HepG2 (cell line): ENCODE data around the gene HOXA5.

Experiments used
- REST ChIP-seq, 2 experiments: IDR thresholded peaks; 2 replicates each; pipeline ENCODE4 v1.6.1; 2011 to 2012; ENCODE audit warnings: low read length in 2 of 2, borderline replicate concordance in 1 of 2, low read depth in 1 of 2, mild to moderate bottlenecking in 1 of 2, moderate library complexity in 1 of 2
- SRSF9 ChIP-seq: fragments of 200-400 bp; formaldehyde crosslinking; IDR thresholded peaks from 2 replicates; pipeline ENCODE4 v1.6.1; 2018; ENCODE audit warnings: borderline replicate concordance, mild to moderate bottlenecking, low read depth, low read length; ENCODE audit not compliant: insufficient read depth, poor library complexity, severe bottlenecking

- TF ChIP-seq SRSF9 (no peak), REST (IDR thresholded peaks at IDR 0.05; ENCODE audit: borderline replicate concordance in 1 of 2, low read depth in 1 of 2, low read length in 2 of 2) (no peak)
Measured at GRCh38 chr7:27151341-27151930, 8.0 kb upstream of the HOXA5 start.
